ENCODE measurements around the gene CREB3L2. TPM values are rescaled to one million over a fixed set of nuclear protein-coding genes. Genes with fewer than 3 reads are reported as not detected.

CREB3L2 gene
- total and polyA plus RNA-seq, 10 of the 15 experiments (the other 5 are each of a cell fraction or from before 2014, with no cell fraction given) = 6.4 to 67.1 (median 26.2) TPM

GRCh38 chr7:138000081-138000701 lies 1.7 kb downstream of the CREB3L2 start (continued):
- no peak for TF ChIP-seq ZNF217 (IDR thresholded peaks at IDR 0.05)
- no peak for TF ChIP-seq NFYB (IDR thresholded peaks at IDR 0.05; ENCODE audit: insufficient read depth, low read depth, low read length)
- TF ChIP-seq ZNF592 (IDR thresholded peaks at IDR 0.05) = no peak
- no peak for TF ChIP-seq NFYA (IDR thresholded peaks at IDR 0.05; ENCODE audit: borderline replicate concordance, low read depth, low read length)
- TF ChIP-seq TBL1XR1 (IDR thresholded peaks at IDR 0.05; ENCODE audit: low read depth, low read length) = no peak; the same call in 1 of the 2 replicates
- no peak for TF ChIP-seq ESRRA (IDR thresholded peaks at IDR 0.05; ENCODE audit: low read length)
- no peak for TF ChIP-seq HDAC6 (IDR thresholded peaks at IDR 0.05; ENCODE audit: unreplicated experiment)
- TF ChIP-seq YY1 (IDR thresholded peaks at IDR 0.05; ENCODE audit: low read depth, low read length) = peak; percentile 84
- no peak for TF ChIP-seq USF2 (IDR thresholded peaks at IDR 0.05; ENCODE audit: borderline replicate concordance, low read depth, low read length)
- no peak for TF ChIP-seq BMI1 (IDR thresholded peaks at IDR 0.05; ENCODE audit: borderline replicate concordance)
- TF ChIP-seq RBBP5 (conservative IDR thresholded peaks at IDR 0.05) = no peak
- no peak for TF ChIP-seq CHD4 (IDR thresholded peaks at IDR 0.05)
- no peak for TF ChIP-seq ZZZ3 (IDR thresholded peaks at IDR 0.05; ENCODE audit: control insufficient read depth, insufficient read length, low read depth)
- no peak for TF ChIP-seq TCF3 (IDR thresholded peaks at IDR 0.05; ENCODE audit: borderline replicate concordance, insufficient read depth, low read depth, low read length)
- TF ChIP-seq IKZF2 (IDR thresholded peaks at IDR 0.05) = no peak
- no peak for TF ChIP-seq TARDBP (IDR thresholded peaks at IDR 0.05; ENCODE audit: borderline replicate concordance)
- TF ChIP-seq JUND (IDR thresholded peaks at IDR 0.05; ENCODE audit: low read depth, low read length) = no peak
- no peak for TF ChIP-seq HDGF (IDR thresholded peaks at IDR 0.05)
- peak; percentile 57; the same call in 1 of the 2 replicates for TF ChIP-seq EED (IDR thresholded peaks at IDR 0.05; ENCODE audit: low read depth)
- TF ChIP-seq BCL3 (IDR thresholded peaks at IDR 0.05; ENCODE audit: borderline replicate concordance, insufficient read depth, low read depth, low read length, poor library complexity, severe bottlenecking) = no peak
- no peak for TF ChIP-seq YBX1 (IDR thresholded peaks at IDR 0.05)
- TF ChIP-seq USF1 (IDR thresholded peaks at IDR 0.05; ENCODE audit: borderline replicate concordance, extremely low read length, insufficient read depth, low read depth, low read length) = no peak
- no peak for TF ChIP-seq PAX5 (IDR thresholded peaks at IDR 0.05; ENCODE audit: borderline replicate concordance, low read depth, low read length)
- no peak for TF ChIP-seq TCF7 (IDR thresholded peaks at IDR 0.05; ENCODE audit: borderline replicate concordance)
- TF ChIP-seq EP300 (IDR thresholded peaks at IDR 0.05; ENCODE audit: borderline replicate concordance in 1 of 2, control insufficient read depth in 1 of 2, low read depth in 2 of 2, low read length in 2 of 2) = no peak

Measured in GM12878 (cell line).